Activated naive CD4-positive, alpha-beta T cell treated with anti-CD3 and anti-CD28 coated beads, Interleukin-2, amount 50 U/mL, for 24 hours (primary cell): Measurements from ENCODE around the gene TLE4.

Experiments used
- H3K27ac Mint-ChIP-seq: one replicate; pipeline ENCODE4 v1.8.0; 2021; ENCODE audit warnings: mild to moderate bottlenecking, mixed read lengths
- H3K27me3 Mint-ChIP-seq: one replicate; pipeline ENCODE4 v1.8.0; 2021; ENCODE audit warnings: mixed read lengths
- H3K36me3 Mint-ChIP-seq: one replicate; pipeline ENCODE4 v1.8.0; 2021; ENCODE audit warnings: mixed read lengths
- H3K4me1 Mint-ChIP-seq: one replicate; pipeline ENCODE4 v1.8.0; 2021; ENCODE audit warnings: mixed read lengths
- H3K4me3 Mint-ChIP-seq: one replicate; pipeline ENCODE4 v1.8.0; 2021; ENCODE audit warnings: mild to moderate bottlenecking, mixed read lengths
- H3K9me3 Mint-ChIP-seq: one replicate; pipeline ENCODE4 v1.8.0; 2021; ENCODE audit warnings: mixed read lengths

TLE4 gene

GRCh38 chr9:79764374-79764773 lies 192.6 kb downstream of the TLE4 start:
- H3K36me3 Mint-ChIP-seq: no peaks in the 10 kb centered on the region
- no peaks in the 10 kb centered on the region for H3K27me3 Mint-ChIP-seq
- no peaks in the 10 kb centered on the region for H3K4me1 Mint-ChIP-seq
- no peak overlapping the region for H3K4me3 Mint-ChIP-seq
- no peaks in the 10 kb centered on the region for H3K9me3 Mint-ChIP-seq
- no peak overlapping the region for H3K27ac Mint-ChIP-seq

GRCh38 chr9:79765466-79765865 lies 193.7 kb downstream of the TLE4 start:
- no peak overlapping the region for H3K27ac Mint-ChIP-seq
- H3K9me3 Mint-ChIP-seq: no peaks in the 10 kb centered on the region
- H3K4me3 Mint-ChIP-seq: no peak overlapping the region
- H3K27me3 Mint-ChIP-seq: no peaks in the 10 kb centered on the region
- H3K36me3 Mint-ChIP-seq: no peaks in the 10 kb centered on the region
- no peaks in the 10 kb centered on the region for H3K4me1 Mint-ChIP-seq

- Mint-ChIP-seq H3K36me3 (no peaks in the 10 kb centered on the region), H3K27me3 (no peaks in the 10 kb centered on the region), H3K9me3 (no peaks in the 10 kb centered on the region), H3K27ac (no peak overlapping the region), H3K4me1 (no peaks in the 10 kb centered on the region), H3K4me3 (no peak overlapping the region)
Measured at GRCh38 chr9:79766091-79766490, 194.3 kb downstream of the TLE4 start.

GRCh38 chr9:79768194-79768593 lies 196.4 kb downstream of the TLE4 start:
- Mint-ChIP-seq H3K4me1 (no peaks in the 10 kb centered on the region), H3K27me3 (no peaks in the 10 kb centered on the region), H3K27ac (no peak overlapping the region), H3K9me3 (no peaks in the 10 kb centered on the region), H3K36me3 (no peaks in the 10 kb centered on the region), H3K4me3 (no peak overlapping the region)

GRCh38 chr9:79769476-79770275 lies 197.9 kb downstream of the TLE4 start:
- Mint-ChIP-seq H3K4me1 (no peaks in the 10 kb centered on the region), H3K36me3 (no peaks in the 10 kb centered on the region), H3K27me3 (no peaks in the 10 kb centered on the region), H3K27ac (no peak overlapping the region), H3K4me3 (no peak overlapping the region), H3K9me3 (no peaks in the 10 kb centered on the region)

- Mint-ChIP-seq H3K9me3 (no peaks in the 10 kb centered on the region), H3K4me3 (no peak overlapping the region), H3K36me3 (no peaks in the 10 kb centered on the region)
Measured at GRCh38 chr9:79774356-79774755, 202.6 kb downstream of the TLE4 start.

More at GRCh38 chr9:79774356-79774755, 202.6 kb downstream of the TLE4 start:
- Mint-ChIP-seq H3K27me3 (peaks cover 2% of the 10 kb centered on the region), H3K4me1 (no peaks in the 10 kb centered on the region), H3K27ac (no peak overlapping the region)
